PFSK-1 (cell line): ENCODE data around the gene ULBP2.

Experiments
- POLR2AphosphoS5 ChIP-seq: IDR thresholded peaks from 2 replicates; pipeline ENCODE4 v1.6.1; 2012; ENCODE audit warnings: low read depth, mild to moderate bottlenecking, control low read depth, low read length, moderate library complexity
- TF ChIP-seq, protein P1 (sequence below), 2 experiments: IDR thresholded peaks; 2 replicates each; pipeline versions ENCODE4 v1.6.1 to v1.8.0; 2011 to 2012; ENCODE audit warnings: low read depth in 2 of 2, low read length in 2 of 2, control low read depth in 1 of 2, inconsistent platforms in 1 of 2, mild to moderate bottlenecking in 1 of 2, moderate library complexity in 1 of 2; ENCODE audit not compliant: insufficient read depth in 1 of 2

DNA sequence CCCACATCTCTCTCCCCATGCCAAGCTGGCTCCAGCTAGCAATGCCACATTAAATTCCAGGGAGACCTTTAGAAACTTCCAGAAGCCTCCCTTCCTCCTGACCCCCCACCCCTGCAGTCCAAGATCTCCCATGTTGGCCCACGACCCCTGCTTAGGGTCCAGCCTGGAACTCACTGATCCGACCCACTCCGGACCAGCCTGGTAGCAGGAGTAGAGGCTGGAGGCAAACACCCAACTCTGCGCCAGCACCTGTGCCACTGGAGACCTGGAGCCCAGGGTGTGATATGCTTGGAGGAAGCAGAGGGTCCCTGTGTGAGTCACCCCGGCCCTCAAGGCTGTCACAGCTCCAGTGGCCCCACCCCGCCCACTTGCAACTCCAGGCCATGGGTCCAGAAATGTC, 18.7 kb downstream of the ULBP2 start:
- TF ChIP-seq POLR2AphosphoS5 = no peak
- TF ChIP-seq, protein P1, sequence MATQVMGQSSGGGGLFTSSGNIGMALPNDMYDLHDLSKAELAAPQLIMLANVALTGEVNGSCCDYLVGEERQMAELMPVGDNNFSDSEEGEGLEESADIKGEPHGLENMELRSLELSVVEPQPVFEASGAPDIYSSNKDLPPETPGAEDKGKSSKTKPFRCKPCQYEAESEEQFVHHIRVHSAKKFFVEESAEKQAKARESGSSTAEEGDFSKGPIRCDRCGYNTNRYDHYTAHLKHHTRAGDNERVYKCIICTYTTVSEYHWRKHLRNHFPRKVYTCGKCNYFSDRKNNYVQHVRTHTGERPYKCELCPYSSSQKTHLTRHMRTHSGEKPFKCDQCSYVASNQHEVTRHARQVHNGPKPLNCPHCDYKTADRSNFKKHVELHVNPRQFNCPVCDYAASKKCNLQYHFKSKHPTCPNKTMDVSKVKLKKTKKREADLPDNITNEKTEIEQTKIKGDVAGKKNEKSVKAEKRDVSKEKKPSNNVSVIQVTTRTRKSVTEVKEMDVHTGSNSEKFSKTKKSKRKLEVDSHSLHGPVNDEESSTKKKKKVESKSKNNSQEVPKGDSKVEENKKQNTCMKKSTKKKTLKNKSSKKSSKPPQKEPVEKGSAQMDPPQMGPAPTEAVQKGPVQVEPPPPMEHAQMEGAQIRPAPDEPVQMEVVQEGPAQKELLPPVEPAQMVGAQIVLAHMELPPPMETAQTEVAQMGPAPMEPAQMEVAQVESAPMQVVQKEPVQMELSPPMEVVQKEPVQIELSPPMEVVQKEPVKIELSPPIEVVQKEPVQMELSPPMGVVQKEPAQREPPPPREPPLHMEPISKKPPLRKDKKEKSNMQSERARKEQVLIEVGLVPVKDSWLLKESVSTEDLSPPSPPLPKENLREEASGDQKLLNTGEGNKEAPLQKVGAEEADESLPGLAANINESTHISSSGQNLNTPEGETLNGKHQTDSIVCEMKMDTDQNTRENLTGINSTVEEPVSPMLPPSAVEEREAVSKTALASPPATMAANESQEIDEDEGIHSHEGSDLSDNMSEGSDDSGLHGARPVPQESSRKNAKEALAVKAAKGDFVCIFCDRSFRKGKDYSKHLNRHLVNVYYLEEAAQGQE (IDR thresholded peaks at IDR 0.05; ENCODE audit: insufficient read depth in 1 of 2, low read depth in 2 of 2, low read length in 2 of 2) = no peak
